Liver (tissue), 3 donors: ENCODE measurements around the gene CHN2.

Experiments used
- GABPA ChIP-seq, 2 donors: IDR thresholded peaks in 1 of 2; conservative IDR thresholded peaks in 1 of 2; 2 replicates each; pipeline ENCODE4 v1.6.1; 2016; ENCODE audit warnings: antibody characterized with exemption in 2 of 2, mild to moderate bottlenecking in 1 of 2, moderate library complexity in 1 of 2
- YY1 ChIP-seq: IDR thresholded peaks from 2 replicates; pipeline ENCODE4 v1.6.1; 2016; ENCODE audit warnings: antibody characterized with exemption, mild to moderate bottlenecking
- TF ChIP-seq, protein P1 (sequence below): fragments of 150-350 bp; IDR thresholded peaks from 2 replicates; pipeline ENCODE4 v1.5.1; 2017; ENCODE audit warnings: improper control_type of control experiment, low read depth, low read length; ENCODE audit not compliant: missing input control
- TF ChIP-seq, protein P2 (sequence below): IDR thresholded peaks from 2 replicates; pipeline ENCODE4 v1.6.1; 2016; ENCODE audit warnings: antibody characterized with exemption, mild to moderate bottlenecking
- donor health status: healthy.
- donor health status: healthy.

DNA sequence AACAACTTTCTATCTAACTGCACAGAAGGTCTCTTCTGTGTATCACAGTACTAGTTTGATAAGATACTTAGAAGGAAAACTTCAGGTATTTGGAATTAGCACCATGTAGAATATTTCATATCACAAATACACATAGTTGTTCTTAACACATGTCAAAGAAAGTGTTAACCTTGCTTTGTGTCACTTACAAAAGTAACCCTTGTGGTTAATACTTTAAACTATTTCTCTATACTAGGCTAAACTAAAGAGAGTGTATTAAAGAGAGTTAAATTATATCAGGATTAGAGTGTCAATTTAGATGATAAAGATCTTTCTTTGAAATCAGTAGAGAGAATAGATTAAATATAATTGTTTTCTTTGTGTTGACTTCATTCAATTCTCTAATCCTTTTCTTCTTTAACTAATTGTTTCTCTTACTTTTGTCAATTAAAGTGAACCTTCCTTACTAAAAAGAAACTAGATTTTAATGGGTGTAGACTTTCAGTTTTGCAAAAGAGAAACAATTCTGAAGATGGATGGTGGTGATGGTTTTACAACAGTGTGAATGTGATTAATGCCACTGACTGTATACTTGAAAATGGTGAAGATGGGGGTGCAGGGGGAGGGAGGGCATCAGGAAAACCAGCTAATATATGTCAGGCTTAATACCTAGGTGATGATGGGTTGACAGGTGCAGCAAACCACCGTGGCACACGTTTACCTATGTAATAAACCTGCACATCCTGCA lies 67.8 kb downstream of the CHN2 start:
- TF ChIP-seq, protein P1, sequence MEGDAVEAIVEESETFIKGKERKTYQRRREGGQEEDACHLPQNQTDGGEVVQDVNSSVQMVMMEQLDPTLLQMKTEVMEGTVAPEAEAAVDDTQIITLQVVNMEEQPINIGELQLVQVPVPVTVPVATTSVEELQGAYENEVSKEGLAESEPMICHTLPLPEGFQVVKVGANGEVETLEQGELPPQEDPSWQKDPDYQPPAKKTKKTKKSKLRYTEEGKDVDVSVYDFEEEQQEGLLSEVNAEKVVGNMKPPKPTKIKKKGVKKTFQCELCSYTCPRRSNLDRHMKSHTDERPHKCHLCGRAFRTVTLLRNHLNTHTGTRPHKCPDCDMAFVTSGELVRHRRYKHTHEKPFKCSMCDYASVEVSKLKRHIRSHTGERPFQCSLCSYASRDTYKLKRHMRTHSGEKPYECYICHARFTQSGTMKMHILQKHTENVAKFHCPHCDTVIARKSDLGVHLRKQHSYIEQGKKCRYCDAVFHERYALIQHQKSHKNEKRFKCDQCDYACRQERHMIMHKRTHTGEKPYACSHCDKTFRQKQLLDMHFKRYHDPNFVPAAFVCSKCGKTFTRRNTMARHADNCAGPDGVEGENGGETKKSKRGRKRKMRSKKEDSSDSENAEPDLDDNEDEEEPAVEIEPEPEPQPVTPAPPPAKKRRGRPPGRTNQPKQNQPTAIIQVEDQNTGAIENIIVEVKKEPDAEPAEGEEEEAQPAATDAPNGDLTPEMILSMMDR: no peak
- no peak for TF ChIP-seq GABPA (IDR thresholded peaks at IDR 0.05 in 1 of 2, conservative IDR thresholded peaks at IDR 0.05 in 1 of 2)
- no peak for TF ChIP-seq YY1
- TF ChIP-seq, protein P2, sequence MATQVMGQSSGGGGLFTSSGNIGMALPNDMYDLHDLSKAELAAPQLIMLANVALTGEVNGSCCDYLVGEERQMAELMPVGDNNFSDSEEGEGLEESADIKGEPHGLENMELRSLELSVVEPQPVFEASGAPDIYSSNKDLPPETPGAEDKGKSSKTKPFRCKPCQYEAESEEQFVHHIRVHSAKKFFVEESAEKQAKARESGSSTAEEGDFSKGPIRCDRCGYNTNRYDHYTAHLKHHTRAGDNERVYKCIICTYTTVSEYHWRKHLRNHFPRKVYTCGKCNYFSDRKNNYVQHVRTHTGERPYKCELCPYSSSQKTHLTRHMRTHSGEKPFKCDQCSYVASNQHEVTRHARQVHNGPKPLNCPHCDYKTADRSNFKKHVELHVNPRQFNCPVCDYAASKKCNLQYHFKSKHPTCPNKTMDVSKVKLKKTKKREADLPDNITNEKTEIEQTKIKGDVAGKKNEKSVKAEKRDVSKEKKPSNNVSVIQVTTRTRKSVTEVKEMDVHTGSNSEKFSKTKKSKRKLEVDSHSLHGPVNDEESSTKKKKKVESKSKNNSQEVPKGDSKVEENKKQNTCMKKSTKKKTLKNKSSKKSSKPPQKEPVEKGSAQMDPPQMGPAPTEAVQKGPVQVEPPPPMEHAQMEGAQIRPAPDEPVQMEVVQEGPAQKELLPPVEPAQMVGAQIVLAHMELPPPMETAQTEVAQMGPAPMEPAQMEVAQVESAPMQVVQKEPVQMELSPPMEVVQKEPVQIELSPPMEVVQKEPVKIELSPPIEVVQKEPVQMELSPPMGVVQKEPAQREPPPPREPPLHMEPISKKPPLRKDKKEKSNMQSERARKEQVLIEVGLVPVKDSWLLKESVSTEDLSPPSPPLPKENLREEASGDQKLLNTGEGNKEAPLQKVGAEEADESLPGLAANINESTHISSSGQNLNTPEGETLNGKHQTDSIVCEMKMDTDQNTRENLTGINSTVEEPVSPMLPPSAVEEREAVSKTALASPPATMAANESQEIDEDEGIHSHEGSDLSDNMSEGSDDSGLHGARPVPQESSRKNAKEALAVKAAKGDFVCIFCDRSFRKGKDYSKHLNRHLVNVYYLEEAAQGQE: no peak
